Occipital lobe (tissue), 2 donors: ENCODE results near the gene RGS19. TPM values are rescaled to one million over a fixed set of nuclear protein-coding genes. Genes with fewer than 3 reads are reported as not detected.

ENCODE experiments used
- DNase-seq: peaks from one replicate; lab custom pipeline; 2025; lab: John Stamatoyannopoulos, UW
- total RNA-seq: library from RNA; depleted of rRNA; stranded (reverse); fragments of >200 nt; gene quantifications from one replicate; pipeline ENCODE4 v1.2.3, GENCODE V29; 2014

Gene RGS19
- total RNA-seq, 1 donor from 2014 or later, result 10.1 TPM

- no peak for DNase-seq
These were observed 29.7 kb upstream of the RGS19 start for GRCh38 chr20:64108731-64109681.

GRCh38 chr20:64107736-64108457 lies 28.6 kb upstream of the RGS19 start:
- no peak for DNase-seq

GRCh38 chr20:64106981-64107735 lies 27.8 kb upstream of the RGS19 start, which contains the start of gene NPBWR2:
TSS of gene NPBWR2 (minus strand) at chr20:64107565. CDS start at chr20:64106831, 734 bp downstream.
- DNase-seq, result no peak

GRCh38 chr20:64106435-64106961 lies 27.2 kb upstream of the RGS19 start:
- DNase-seq, result no peak

GRCh38 chr20:64105846-64106434 lies 26.6 kb upstream of the RGS19 start:
- no peak for DNase-seq

- DNase-seq, result no peak
These were observed 25.5 kb upstream of the RGS19 start for GRCh38 chr20:64104667-64105451.

- DNase-seq, result no peak
These were observed 24.8 kb upstream of the RGS19 start for GRCh38 chr20:64103871-64104666.

GRCh38 chr20:64102647-64103354 lies 23.5 kb upstream of the RGS19 start:
- peak; percentile 74 for DNase-seq

GRCh38 chr20:64101731-64102621 lies 22.7 kb upstream of the RGS19 start:
- no peak for DNase-seq

- no peak for DNase-seq
These were observed 21.8 kb upstream of the RGS19 start for GRCh38 chr20:64100946-64101688.

- no peak for DNase-seq
These were observed 21.2 kb upstream of the RGS19 start for GRCh38 chr20:64100566-64100888.

- DNase-seq, result no peak
These were observed 20.7 kb upstream of the RGS19 start for GRCh38 chr20:64099880-64100565.

GRCh38 chr20:64099086-64099786 lies 19.9 kb upstream of the RGS19 start:
- no peak for DNase-seq

GRCh38 chr20:64098471-64099013 lies 19.2 kb upstream of the RGS19 start:
- no peak for DNase-seq

- DNase-seq, result no peak
These were observed 17.2 kb upstream of the RGS19 start for GRCh38 chr20:64096535-64096934.

- no peak for DNase-seq
These were observed 16.6 kb upstream of the RGS19 start for GRCh38 chr20:64095927-64096326.
